Heart left ventricle (tissue), 16 donors: ENCODE measurements around the gene CD74. TPM values are rescaled to one million over a fixed set of nuclear protein-coding genes. Genes with fewer than 3 reads are reported as not detected.
A peak's percentile ranks its signal among the peaks of the same experiment; 100 is the strongest.

Source experiments
- ATAC-seq, 4 donors: fragments of 200-7000 bp; cut with Tn5 transposase; one replicate each; pipeline ENCODE4 v1.9.1; 2020 to 2022; ENCODE audit warnings: moderate library complexity in 4 of 4, mild to moderate bottlenecking in 3 of 4, moderate number of reproducible peaks in 1 of 4
- DNase-seq, 5 donors: peaks; one replicate each; pipeline ENCODE4 v3.0.0-alpha.2; 2020
- H3K27ac ChIP-seq, 12 donors: fragments of 200-600 bp; sonication (generic) in 4 of 12; one replicate each; pipeline versions ENCODE4 v1.5.0 to v1.8.0; 2016 to 2022; ENCODE audit warnings: mild to moderate bottlenecking in 2 of 12
- H3K27me3 ChIP-seq, 9 donors: fragments of 200-600 bp; sonication (generic) in 2 of 9; one replicate each; pipeline versions ENCODE4 v1.5.1 to v1.8.0; 2016 to 2022; ENCODE audit warnings: mild to moderate bottlenecking in 3 of 9
- H3K36me3 ChIP-seq, 9 donors: fragments of 200-600 bp; sonication (generic) in 2 of 9; one replicate each; pipeline versions ENCODE4 v1.5.0 to v1.8.0; 2018 to 2022; ENCODE audit warnings: mild to moderate bottlenecking in 2 of 9
- H3K4me1 ChIP-seq, 12 donors: fragments of 200-600 bp; sonication (generic) in 4 of 12; one replicate each; pipeline versions ENCODE4 v1.5.0 to v1.8.0; 2016 to 2022; ENCODE audit warnings: mild to moderate bottlenecking in 3 of 12
- H3K4me3 ChIP-seq, 12 donors: fragments of 200-600 bp; sonication (generic) in 4 of 12; one replicate each; pipeline versions ENCODE4 v1.5.0 to v1.8.0; 2017 to 2022; ENCODE audit warnings: mild to moderate bottlenecking in 9 of 12, moderate library complexity in 4 of 12
- H3K9me3 ChIP-seq, 12 donors: fragments of 200-600 bp; sonication (generic) in 4 of 12; one replicate each; pipeline versions ENCODE4 v1.5.0 to v1.8.0; 2016 to 2022; ENCODE audit warnings: mild to moderate bottlenecking in 1 of 12
- CTCF ChIP-seq, 12 donors: fragments of 200-600 bp; sonication (generic) in 4 of 12; IDR thresholded peaks; one replicate each; pipeline versions ENCODE4 v1.5.0 to v1.8.0; 2018 to 2022; ENCODE audit warnings: antibody characterized with exemption in 12 of 12, mild to moderate bottlenecking in 5 of 12
- POLR2A ChIP-seq, 2 donors: fragments of 450-650 bp; IDR thresholded peaks; one replicate each; pipeline ENCODE4 v1.6.1; 2017; ENCODE audit warnings: antibody characterized with exemption in 2 of 2, mild to moderate bottlenecking in 2 of 2, moderate library complexity in 2 of 2
- whole genome bisulfite sequencing, 4 donors: extraction: QIAGEN DNeasy Blood & Tissue Kit in 2 of 4; methylation state at CpG; one replicate each; pipeline versions ENCODE4 v1.1.5 to v1.1.7; 2013 to 2018; 5-methylcytosine and 5-hydroxymethylcytosine counted together
- intact Hi-C, 10 donors: fragments of 100-400 bp; cut with DNase I; formaldehyde crosslinking; loops; one replicate each; pipeline versions ENCODE4 v1.11.1 to v1.14.2; 2022
- polyA plus RNA-seq, 2 donors: library from polyadenylated mRNA; stranded (reverse); fragments of 200-250 nt; gene quantifications; one replicate each; pipeline ENCODE4 v1.2.3, GENCODE V29; 2013
- total RNA-seq, 9 donors: library from RNA; depleted of rRNA in 2 of 9; stranded (reverse); fragments of >200 nt in 2 of 9; fragmentation: NEBNext Ultra II Directional in 3 of 9; extraction: Animal tissue kit (Norgen Biotek cat#: 25700) in 3 of 9; gene quantifications; one replicate each; pipeline versions ENCODE4 v1.1.0 to v1.2.4, GENCODE V29; 2016 to 2023
- donor health status: ischemic (EF 13 %, LVEDD 7.1; RV severe dilation, severe dysfunction).
- donor health status: healthy with polysubstance abuse.
- donor health status: DM: no; HTN: yes; CAD: no.
- donor health status: DM: no; HTN: no; CAD: no.
- donor health status: ischemic (EF 25% LVEDD 6.9; RV normal size, moderate dysfunction).
- donor health status: ischemic (EF 25% LVEDD 5.7; RV mildly dilated, moderate dysfunction).
- donor health status: healthy.
- donor health status: DM: yes; HTN: yes; CAD: no.
- donor health status: ischemic (EF 35%, LVEDD 5.7; RV mildly dilated, moderate dysfunction).
- donor health status: nonischemic (EF 11% LVEDD 7.7; RV severe dilation, severe dysfunction).
- donor health status: DM: yes; HTN: yes; CAD: no.
- donor health status: PGD.
- donor health status: ischemic (EF 29% LVEDD 5.4; RV normal size, mild dysfunction).
- donor health status: nonischemic (EF 23%, LVEDD 6.1; RV moderate dilation, normal function).

CD74 gene
- total and polyA plus RNA-seq, 11 donors: 139 to 2,756 (median 290) TPM

GRCh38 chr5:150409638-150410523 lies 2.8 kb downstream of the CD74 start:
- Histone ChIP-seq H3K36me3 (peaks cover 0 to 55% (median 19%) of the 10 kb centered on the region in 9 donors), H3K4me1 (peaks cover 0 to 69% (median 29%) of the 10 kb centered on the region in 12 donors), H3K4me3 (peak overlapping the region in 10 of 12 donors; percentile 27 to 82 (median 62)), H3K27me3 (no peaks in the 10 kb centered on the region), H3K9me3 (no peaks in the 10 kb centered on the region), H3K27ac (peak overlapping the region; percentile 69 to 98 (median 88))
- DNase-seq (peak; percentile 75 to 89 (median 87)), ATAC-seq (peak; percentile 84 to 90 (median 89))
- intact Hi-C loops: no loop called here
- TF ChIP-seq CTCF (IDR thresholded peaks at IDR 0.05): no peak
- peak in 1 of 2 donors; percentile 24 for TF ChIP-seq POLR2A (IDR thresholded peaks at IDR 0.05)
- WGBS, 4 donors: 7 to 11% (median 9%) methylated on average over 15 of the region's 15 CpGs

GRCh38 chr5:150408231-150408943 lies 4.3 kb downstream of the CD74 start:
- Histone ChIP-seq H3K27me3 (no peaks in the 10 kb centered on the region), H3K4me1 (peaks cover 0 to 61% (median 29%) of the 10 kb centered on the region in 12 donors), H3K36me3 (peaks cover 0 to 70% (median 27%) of the 10 kb centered on the region in 9 donors), H3K27ac (peak overlapping the region in 11 of 12 donors; percentile 33 to 98 (median 87)), H3K9me3 (no peaks in the 10 kb centered on the region), H3K4me3 (peak overlapping the region in 6 of 12 donors; percentile 20 to 82 (median 64))
- WGBS, 4 donors: 87 to 93% (median 90%) methylated on average over 5 to 8 of the region's 8 CpGs
- TF ChIP-seq CTCF (IDR thresholded peaks at IDR 0.05): no peak
- no peak for TF ChIP-seq POLR2A (IDR thresholded peaks at IDR 0.05)
- peak in 1 of 5 donors; percentile 11 for DNase-seq
- intact Hi-C loops: no loop called here
- ATAC-seq: no peak

- peak overlapping the region in 5 of 12 donors; percentile 9 to 98 (median 90) for H3K27ac ChIP-seq
- no peaks in the 10 kb centered on the region for H3K9me3 ChIP-seq
- no peaks in the 10 kb centered on the region for H3K27me3 ChIP-seq
- H3K36me3 ChIP-seq: peaks cover 0 to 81% (median 37%) of the 10 kb centered on the region in 9 donors
- intact Hi-C loops: no loop called here
- H3K4me3 ChIP-seq: peak overlapping the region in 2 of 12 donors; percentile 61 to 82
- ATAC-seq (no peak), DNase-seq (peak in 1 of 5 donors; percentile 27)
- TF ChIP-seq POLR2A (IDR thresholded peaks at IDR 0.05) (no peak), CTCF (IDR thresholded peaks at IDR 0.05) (no peak)
- H3K4me1 ChIP-seq: peaks cover 0 to 56% (median 26%) of the 10 kb centered on the region in 12 donors
- 67 to 84% (median 79%) methylated on average over 13 of the region's 13 CpGs for WGBS, 4 donors
Measured at GRCh38 chr5:150407096-150407720, 5.5 kb downstream of the CD74 start.
